GM21423 (cell line): ENCODE measurements around the gene ZNF486.
"Not testable (repeated sequence)": the region's sequence is repeated elsewhere in the genome, so short reads cannot be mapped to it uniquely, and the experiment has no call there.

Experiments
- ATAC-seq: cut with Tn5 transposase; IDR thresholded peaks from one replicate; pipeline ENCODE4 v1.9.1; 2021; ENCODE audit warnings: mild to moderate bottlenecking, moderate library complexity; ENCODE audit not compliant: unreplicated experiment

ZNF486 gene

GRCh38 chr19:20221605-20222004 lies 54.6 kb downstream of the ZNF486 start:
- not testable (repeated sequence) for ATAC-seq

GRCh38 chr19:20233105-20233504 lies 66.1 kb downstream of the ZNF486 start:
- ATAC-seq: no peak

GRCh38 chr19:20235156-20235555 lies 68.1 kb downstream of the ZNF486 start:
- no peak for ATAC-seq

GRCh38 chr19:20237773-20238623 lies 71.0 kb downstream of the ZNF486 start:
- ATAC-seq: peak; percentile 86

- ATAC-seq: no peak
Observed at GRCh38 chr19:20243629-20244028, 76.6 kb downstream of the ZNF486 start.

- no peak for ATAC-seq
Observed at GRCh38 chr19:20244356-20244755, 77.3 kb downstream of the ZNF486 start.

- ATAC-seq: no peak
Observed at GRCh38 chr19:20245309-20245708, 78.3 kb downstream of the ZNF486 start.

- ATAC-seq: no peak
Observed at GRCh38 chr19:20247016-20247683, 80.1 kb downstream of the ZNF486 start.

- not testable (repeated sequence) for ATAC-seq
Observed at GRCh38 chr19:20248258-20248657, 81.2 kb downstream of the ZNF486 start.
